ENCODE measurements around the gene FGB. TPM values are rescaled to one million over a fixed set of nuclear protein-coding genes. Genes with fewer than 3 reads are reported as not detected.
A peak's percentile ranks its signal among the peaks of the same experiment; 100 is the strongest.

FGB gene
- total RNA-seq, result not detected in 2 replicates
- polyA plus RNA-seq, result not detected in 2 replicates
- polyA plus RNA-seq (2011; cell fraction: cytosol; rRNA removed), result not detected in 2 replicates
- polyA plus RNA-seq (2011; cell fraction: nucleus; rRNA removed), result not detected in 2 replicates
- polyA plus RNA-seq (2012), result not detected in 2 replicates
- polyA minus RNA-seq, result not detected in 2 replicates
- polyA minus RNA-seq (2011; cell fraction: cytosol; rRNA and poly(A)+ RNA removed), result not detected
- polyA minus RNA-seq (2011; cell fraction: nucleus; rRNA and poly(A)+ RNA removed), result not detected in 2 replicates
- not detected for Bru-seq, nascent RNA
- percentile 9 among the genes with signal in this experiment for BruChase-seq, experiment 1, labeled RNA remaining after a 6-hour chase
- not detected for BruChase-seq, experiment 2, labeled RNA remaining after a 2-hour chase
- long read RNA-seq, result 0 reads

DNA sequence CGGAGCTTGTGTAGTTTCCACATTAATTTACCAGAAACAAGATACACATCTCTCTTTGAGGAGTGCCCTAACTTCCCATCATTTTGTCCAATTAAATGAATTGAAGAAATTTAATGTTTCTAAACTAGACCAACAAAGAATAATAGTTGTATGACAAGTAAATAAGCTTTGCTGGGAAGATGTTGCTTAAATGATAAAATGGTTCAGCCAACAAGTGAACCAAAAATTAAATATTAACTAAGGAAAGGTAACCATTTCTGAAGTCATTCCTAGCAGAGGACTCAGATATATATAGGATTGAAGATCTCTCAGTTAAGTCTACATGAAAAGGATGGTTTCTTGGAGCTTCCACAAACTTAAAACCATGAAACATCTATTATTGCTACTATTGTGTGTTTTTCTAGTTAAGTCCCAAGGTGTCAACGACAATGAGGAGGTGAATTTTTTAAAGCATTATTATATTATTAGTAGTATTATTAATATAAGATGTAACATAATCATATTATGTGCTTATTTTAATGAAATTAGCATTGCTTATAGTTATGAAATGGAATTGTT, at the start of gene FGB:
Gene FGB, plus strand, starts transcription at position 315 of the 558 bp plus-strand sequence. Its CDS starts 8 bp downstream, at position 323.
- Histone ChIP-seq H2AFZ (ENCODE audit: low read depth, low read length) (no peak within 1 kb of the TSS), H3K4me3 (replicated peaks in 1 of 3; ENCODE audit: insufficient read depth in 1 of 3, low read depth in 1 of 3, low read length in 3 of 3) (no peak within 1 kb of the TSS), H4K20me1 (replicated peaks; ENCODE audit: control insufficient read depth, extremely low read depth, insufficient read depth, low read length) (no peaks in the 10 kb centered on the region), H3K27ac (ENCODE audit: insufficient read depth, low read depth, low read length) (no peak within 1 kb of the TSS), H3K9me3 (replicated peaks; ENCODE audit: control insufficient read depth, insufficient read depth, low read length) (no peaks in the 10 kb centered on the region), H3K4me2 (ENCODE audit: insufficient read depth, low read length) (no peak within 1 kb of the TSS), H3K9ac (replicated peaks; ENCODE audit: extremely low read depth, insufficient read depth, low read length) (no peak within 1 kb of the TSS), H3K36me3 (ENCODE audit: control insufficient read depth in 2 of 2, extremely low read depth in 1 of 2, insufficient read depth in 2 of 2, low read length in 2 of 2) (no peaks in the 10 kb centered on the region), H3K9me1 (replicated peaks; ENCODE audit: control insufficient read depth, extremely low read depth, insufficient read depth, low read length) (no peaks in the 10 kb centered on the region), H3K4me1 (ENCODE audit: control insufficient read depth, extremely low read depth, insufficient read depth, low read length) (no peaks in the 10 kb centered on the region), H3K27me3 (ENCODE audit: control insufficient read depth in 2 of 2, insufficient read depth in 2 of 2, low read length in 2 of 2) (peaks cover 0 to 10% of the 10 kb centered on the region in 2 experiments), H3K79me2 (ENCODE audit: control insufficient read depth, insufficient read depth, low read length) (no peaks in the 10 kb centered on the region)
- ChIA-PET POLR2A (no interaction called here), CTCF (interaction anchor here (0.6 to 1.9 kb wide), 6 partner anchors 9 to 83 kb away, joined by 3 to 12 read pairs (median 3); no protein-coding TSS in a partner anchor)
- dilution Hi-C loops (cut with MboI; ENCODE audit: extremely low pct_ligation_motif_present, low sequenced_read_pairs), result no loop called here
- intact Hi-C loops (cut with micrococcal nuclease), result no loop called here
- TF ChIP-seq POLR2AphosphoS5 (IDR thresholded peaks at IDR 0.05; ENCODE audit: insufficient read depth, low read depth, low read length) (no peak), MYC (IDR thresholded peaks at IDR 0.05; ENCODE audit: low read depth, low read length) (no peak), POLR2A (IDR thresholded peaks at IDR 0.05; ENCODE audit: low read depth, low read length) (no peak), JUN (IDR thresholded peaks at IDR 0.05; ENCODE audit: borderline replicate concordance, insufficient read depth, insufficient read length, low read depth) (no peak), EZH2 (IDR thresholded peaks at IDR 0.05; ENCODE audit: borderline replicate concordance, low read depth, low read length, severe bottlenecking) (no peak), GATA2 (IDR thresholded peaks at IDR 0.05; ENCODE audit: insufficient read depth, insufficient read length, low read depth, low read length) (no peak), FOS (IDR thresholded peaks at IDR 0.05; ENCODE audit: borderline replicate concordance, insufficient read depth, low read length) (no peak)
- TF ChIP-seq, protein P1, sequence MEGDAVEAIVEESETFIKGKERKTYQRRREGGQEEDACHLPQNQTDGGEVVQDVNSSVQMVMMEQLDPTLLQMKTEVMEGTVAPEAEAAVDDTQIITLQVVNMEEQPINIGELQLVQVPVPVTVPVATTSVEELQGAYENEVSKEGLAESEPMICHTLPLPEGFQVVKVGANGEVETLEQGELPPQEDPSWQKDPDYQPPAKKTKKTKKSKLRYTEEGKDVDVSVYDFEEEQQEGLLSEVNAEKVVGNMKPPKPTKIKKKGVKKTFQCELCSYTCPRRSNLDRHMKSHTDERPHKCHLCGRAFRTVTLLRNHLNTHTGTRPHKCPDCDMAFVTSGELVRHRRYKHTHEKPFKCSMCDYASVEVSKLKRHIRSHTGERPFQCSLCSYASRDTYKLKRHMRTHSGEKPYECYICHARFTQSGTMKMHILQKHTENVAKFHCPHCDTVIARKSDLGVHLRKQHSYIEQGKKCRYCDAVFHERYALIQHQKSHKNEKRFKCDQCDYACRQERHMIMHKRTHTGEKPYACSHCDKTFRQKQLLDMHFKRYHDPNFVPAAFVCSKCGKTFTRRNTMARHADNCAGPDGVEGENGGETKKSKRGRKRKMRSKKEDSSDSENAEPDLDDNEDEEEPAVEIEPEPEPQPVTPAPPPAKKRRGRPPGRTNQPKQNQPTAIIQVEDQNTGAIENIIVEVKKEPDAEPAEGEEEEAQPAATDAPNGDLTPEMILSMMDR (IDR thresholded peaks at IDR 0.05; ENCODE audit: extremely low read depth in 1 of 2, insufficient read depth in 1 of 2, low read depth in 1 of 2, low read length in 2 of 2), result no peak
- TF ChIP-seq, protein P2, sequence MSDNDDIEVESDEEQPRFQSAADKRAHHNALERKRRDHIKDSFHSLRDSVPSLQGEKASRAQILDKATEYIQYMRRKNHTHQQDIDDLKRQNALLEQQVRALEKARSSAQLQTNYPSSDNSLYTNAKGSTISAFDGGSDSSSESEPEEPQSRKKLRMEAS (IDR thresholded peaks at IDR 0.05; ENCODE audit: insufficient read depth, insufficient read length), result no peak
- DNase-seq (ENCODE audit: low read depth, low spot score), result no peak
- BruUV-seq (replicated peaks), result no TSS peak
- FAIRE-seq, result no peak

All from endothelial cell of umbilical vein (primary cell).